ENCODE measurements around the gene CXorf65.
A peak's percentile ranks its signal among the peaks of the same experiment; 100 is the strongest.

CXorf65 gene

GRCh38 chrX:71099736-71100135, 6.8 kb downstream of the CXorf65 start:
- DNase-seq (ENCODE audit: low read depth) = no peak
- H3K4me3 ChIP-seq (ENCODE audit: low read length) = no peak overlapping the region
- no peak for TF ChIP-seq CTCF (conservative IDR thresholded peaks at IDR 0.05; ENCODE audit: low read length)

GRCh38 chrX:71098951-71099506, 7.5 kb downstream of the CXorf65 start:
- no peak overlapping the region for H3K4me3 ChIP-seq (ENCODE audit: low read length)
- TF ChIP-seq CTCF (conservative IDR thresholded peaks at IDR 0.05; ENCODE audit: low read length) = no peak
- no peak for DNase-seq (ENCODE audit: low read depth)

GRCh38 chrX:71098302-71098701, 8.2 kb downstream of the CXorf65 start:
- no peak overlapping the region for H3K4me3 ChIP-seq (ENCODE audit: low read length)
- peak; percentile 35 for DNase-seq (ENCODE audit: low read depth)
- peak; percentile 46 for TF ChIP-seq CTCF (conservative IDR thresholded peaks at IDR 0.05; ENCODE audit: low read length)

GRCh38 chrX:71096760-71097032, 9.8 kb downstream of the CXorf65 start:
- TF ChIP-seq CTCF (conservative IDR thresholded peaks at IDR 0.05; ENCODE audit: low read length) = no peak
- H3K4me3 ChIP-seq (ENCODE audit: low read length) = peak overlapping the region; percentile 73
- no peak for DNase-seq (ENCODE audit: low read depth)

GRCh38 chrX:71095981-71096759, 10.4 kb downstream of the CXorf65 start:
- no peak for TF ChIP-seq CTCF (conservative IDR thresholded peaks at IDR 0.05; ENCODE audit: low read length)
- DNase-seq (ENCODE audit: low read depth) = no peak
- peak overlapping the region; percentile 73 for H3K4me3 ChIP-seq (ENCODE audit: low read length)

- TF ChIP-seq CTCF (conservative IDR thresholded peaks at IDR 0.05; ENCODE audit: low read length) = no peak
- peak within 1 kb of the TSS; percentile 73 for H3K4me3 ChIP-seq (ENCODE audit: low read length)
- peak; percentile 75 for DNase-seq (ENCODE audit: low read depth)
Observed at GRCh38 chrX:71095555-71095980, 11.0 kb downstream of the CXorf65 start, which contains the start of gene FOXO4. Gene FOXO4 (plus strand): TSS chrX:71095851. CDS start chrX:71096529, 678 bp downstream.

GRCh38 chrX:71095033-71095432, 11.5 kb downstream of the CXorf65 start:
- DNase-seq (ENCODE audit: low read depth) = no peak
- peak overlapping the region; percentile 73 for H3K4me3 ChIP-seq (ENCODE audit: low read length)
- TF ChIP-seq CTCF (conservative IDR thresholded peaks at IDR 0.05; ENCODE audit: low read length) = no peak
